ENCODE data around the gene CDKL1.

DNA sequence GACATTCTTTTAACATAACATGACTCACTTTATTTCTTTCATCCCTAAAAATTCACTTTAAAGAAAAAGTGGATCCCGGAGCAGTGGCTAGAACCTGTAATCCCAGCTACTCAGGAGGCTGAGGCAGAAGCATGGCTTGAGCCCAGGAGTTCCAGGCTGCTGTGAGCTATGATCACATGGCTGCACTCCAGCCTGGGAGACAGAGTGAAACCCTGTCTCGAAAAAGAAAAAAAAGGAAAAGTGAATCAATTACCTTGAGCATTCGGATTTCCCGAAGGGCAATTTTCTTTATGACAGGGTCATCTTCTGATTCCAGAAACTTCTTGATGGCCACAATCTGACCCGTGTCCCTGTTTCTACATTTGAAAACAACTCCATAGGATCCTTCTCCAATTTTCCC, 1.2 kb downstream of the CDKL1 start:
- no peak for TF ChIP-seq POLR2AphosphoS5 (IDR thresholded peaks at IDR 0.05)
- TF ChIP-seq EP300 (IDR thresholded peaks at IDR 0.05; ENCODE audit: low read depth), result no peak
- no peak for TF ChIP-seq CTCF (IDR thresholded peaks at IDR 0.05)
- no peak for TF ChIP-seq POLR2A (IDR thresholded peaks at IDR 0.05)
